HepG2 (cell line): ENCODE measurements around the gene CALU. TPM values are rescaled to one million over a fixed set of nuclear protein-coding genes. Genes with fewer than 3 reads are reported as not detected.

Experiments used
- ATAC-seq: fragments of 200-7000 bp; cut with Tn5 transposase; 3 replicates; pipeline ENCODE4 v1.9.1; 2020; ENCODE audit warnings: mild to moderate bottlenecking, moderate library complexity
- BruUV-seq: library from RNA; stranded (reverse); fragments of 400-500 nt; replicated peaks from 2 replicates; lab custom pipeline; 2021; lab: Mats Ljungman, UMichigan
- CTCF ChIA-PET: fragments of 300-600 bp; formaldehyde crosslinking; extraction: SDS; loops from one replicate; lab custom pipeline; 2021; ENCODE audit warnings: low total read pairs, inconsistent platforms, low intra/inter-chr PET ratio; lab: Yijun Ruan, JAX
- POLR2A ChIA-PET: fragments of 350-600 bp; sonication (Branson Sonifier 250); formaldehyde crosslinking; loops from one replicate; lab custom pipeline; 2020; ENCODE audit warnings: antibody characterized with exemption, inconsistent platforms; lab: Yijun Ruan, JAX
- DNase-seq: peaks from one replicate; pipeline ENCODE4 v3.0.0-alpha.2; 2015; ENCODE audit warnings: low spot score
- FAIRE-seq: peaks from 3 replicates; lab custom pipeline; 2011; peaks lifted over from hg19 to GRCh38; lab: Jason Lieb, UNC
- H2AFZ ChIP-seq: one replicate; pipeline ENCODE4 v1.6.1; 2011; ENCODE audit warnings: low read length, inconsistent platforms
- H3K27ac ChIP-seq: fragments of 300-600 bp; 3 replicates; pipeline ENCODE4 v1.8.0; 2011; ENCODE audit warnings: mixed run types, mild to moderate bottlenecking, mixed read lengths, low read length, inconsistent platforms; ENCODE audit not compliant: insufficient read depth; ENCODE audit errors: extremely low read length
- H3K27me3 ChIP-seq, 2 experiments: fragments of 200-600 bp in 1 of 2; 2 replicates in 1 of 2; 3 replicates in 1 of 2; pipeline versions ENCODE4 v1.6.0 to v1.8.0; 2011; ENCODE audit warnings: low read length in 2 of 2, mild to moderate bottlenecking in 2 of 2, moderate library complexity in 2 of 2, inconsistent platforms in 1 of 2; ENCODE audit not compliant: insufficient read depth in 2 of 2, control insufficient read depth in 1 of 2
- H3K36me3 ChIP-seq, 2 experiments: fragments of 200-600 bp in 1 of 2; replicated peaks in 1 of 2; 2 replicates in 1 of 2; 3 replicates in 1 of 2; pipeline versions ENCODE4 v1.5.1 to v1.8.0; 2011; ENCODE audit warnings: low read length in 2 of 2, inconsistent platforms in 1 of 2; ENCODE audit not compliant: insufficient read depth in 2 of 2, control insufficient read depth in 1 of 2
- H3K4me1 ChIP-seq: 2 replicates; pipeline ENCODE4 v1.5.1; 2012; ENCODE audit warnings: low read length, inconsistent platforms; ENCODE audit not compliant: insufficient read depth
- H3K4me2 ChIP-seq: 2 replicates; pipeline ENCODE4 v1.6.0; 2011; ENCODE audit warnings: low read depth, low read length, inconsistent platforms
- H3K4me3 ChIP-seq, 3 experiments: fragments of 200-600 bp in 1 of 3; sonication (generic), shearing (Covaris generic) in 1 of 3; replicated peaks in 1 of 3; 2 replicates each; pipeline ENCODE4 v1.5.1; 2011 to 2016; ENCODE audit warnings: low read length in 3 of 3, inconsistent platforms in 2 of 3, low read depth in 2 of 3, mild to moderate bottlenecking in 2 of 3, control low read depth in 1 of 3, mixed read lengths in 1 of 3; ENCODE audit not compliant: insufficient read depth in 1 of 3
- H3K79me2 ChIP-seq: one replicate; pipeline ENCODE4 v1.6.1; 2011; ENCODE audit warnings: low read length, inconsistent platforms; ENCODE audit not compliant: insufficient read depth
- H3K9ac ChIP-seq: 2 replicates; pipeline ENCODE4 v1.6.0; 2011; ENCODE audit warnings: mild to moderate bottlenecking, low read depth, low read length, inconsistent platforms; ENCODE audit not compliant: insufficient read depth
- H3K9me3 ChIP-seq: 2 replicates; pipeline ENCODE4 v1.5.1; 2012; ENCODE audit warnings: mild to moderate bottlenecking, low read length
- H4K20me1 ChIP-seq: 2 replicates; pipeline ENCODE4 v1.6.0; 2011; ENCODE audit warnings: inconsistent platforms, mild to moderate bottlenecking, low read length, moderate library complexity; ENCODE audit not compliant: insufficient read depth
- AGO1 ChIP-seq: fragments of 200-400 bp; formaldehyde crosslinking; IDR thresholded peaks from 2 replicates; pipeline ENCODE4 v1.6.1; 2017; ENCODE audit warnings: mild to moderate bottlenecking, low read depth, low read length, moderate library complexity; ENCODE audit not compliant: poor library complexity, severe bottlenecking
- HMG20B ChIP-seq: conservative IDR thresholded peaks from 2 replicates; pipeline ENCODE4 v1.6.1; 2016; ENCODE audit warnings: missing genetic modification reagents, missing compliant biosample characterization
- POLR2AphosphoS2 ChIP-seq: IDR thresholded peaks from 2 replicates; pipeline ENCODE4 v1.6.1; 2011; ENCODE audit warnings: low read depth, low read length, improper control_type of control experiment
- SNAI1 ChIP-seq: sonication (generic); formaldehyde crosslinking; IDR thresholded peaks from 2 replicates; pipeline ENCODE4 v1.5.0; 2020; ENCODE audit warnings: mild to moderate bottlenecking, missing genetic modification reagents, borderline replicate concordance
- ZNF143 ChIP-seq: sonication (generic); formaldehyde crosslinking; IDR thresholded peaks from 2 replicates; pipeline ENCODE4 v1.4.0; 2020; ENCODE audit warnings: missing genetic modification reagents
- ZNF572 ChIP-seq: sonication (generic); formaldehyde crosslinking; IDR thresholded peaks from 2 replicates; pipeline ENCODE4 v1.5.1; 2020; ENCODE audit warnings: mild to moderate bottlenecking, missing genetic modification reagents
- ZNF713 ChIP-seq: sonication (generic); formaldehyde crosslinking; IDR thresholded peaks from 2 replicates; pipeline ENCODE4 v1.4.0; 2020; ENCODE audit warnings: mild to moderate bottlenecking, missing genetic modification reagents
- ZNF782 ChIP-seq: sonication (generic); formaldehyde crosslinking; IDR thresholded peaks from 2 replicates; pipeline ENCODE4 v1.4.0; 2020; ENCODE audit warnings: missing genetic modification reagents, mild to moderate bottlenecking, borderline replicate concordance
- WGBS: methylation state at CpG from one replicate; pipeline ENCODE4 v1.1.6; 2017; ENCODE audit warnings: low lambda C conversion rate; 5-methylcytosine and 5-hydroxymethylcytosine counted together
- in situ Hi-C: cut with HindIII; loops from 2 replicates; pipeline ENCODE4 v1.10.0; 2017; ENCODE audit warnings: low pct_unique_long_range_greater_than_20kb; ENCODE audit not compliant: extremely low pct_ligation_motif_present
- intact Hi-C: fragments of 100-400 bp; cut with micrococcal nuclease; formaldehyde crosslinking; loops from one replicate; pipeline ENCODE4 v1.10.0; 2022; ENCODE audit not compliant: unreplicated experiment
- polyA plus RNA-seq, 8 experiments: library from polyadenylated mRNA; depleted of rRNA in 3 of 8; stranded (reverse) in 7 of 8; unstranded in 1 of 8; fragments of >200 nt; fragmentation: Illumina TruSeq in 4 of 8; extraction: Trizol in 4 of 8; gene quantifications; 2 replicates each; pipeline versions ENCODE4 v1.2.1 to v1.2.3, GENCODE V29; 2011 to 2016; ENCODE audit warnings: low read depth in 4 of 8, missing spikeins in 1 of 8, mixed read lengths in 1 of 8; ENCODE audit not compliant: insufficient read depth in 1 of 8
- total RNA-seq, 5 experiments: library from RNA; depleted of rRNA; stranded (reverse); fragments of >200 nt; fragmentation: Illumina TruSeq; extraction: Trizol; gene quantifications; 2 replicates each; pipeline ENCODE4 v1.2.3, GENCODE V29; 2016; ENCODE audit warnings: low read depth in 1 of 5
- TF ChIP-seq, protein P1 (sequence below): sonication (generic); formaldehyde crosslinking; IDR thresholded peaks from 2 replicates; pipeline ENCODE4 v1.5.0; 2020; ENCODE audit warnings: missing genetic modification reagents
- TF ChIP-seq, protein P2 (sequence below): sonication (generic); formaldehyde crosslinking; IDR thresholded peaks from 2 replicates; pipeline ENCODE4 v1.5.1; 2020; ENCODE audit warnings: mild to moderate bottlenecking, missing genetic modification reagents
- TF ChIP-seq, protein P3 (sequence below): sonication (generic); formaldehyde crosslinking; IDR thresholded peaks from 2 replicates; pipeline ENCODE4 v1.5.0; 2020; ENCODE audit warnings: missing genetic modification reagents

CALU gene
- total and polyA plus RNA-seq, 2 of the 13 experiments (the other 11 are each of a cell fraction or from before 2014, with no cell fraction given), result 198 to 252 TPM

DNA sequence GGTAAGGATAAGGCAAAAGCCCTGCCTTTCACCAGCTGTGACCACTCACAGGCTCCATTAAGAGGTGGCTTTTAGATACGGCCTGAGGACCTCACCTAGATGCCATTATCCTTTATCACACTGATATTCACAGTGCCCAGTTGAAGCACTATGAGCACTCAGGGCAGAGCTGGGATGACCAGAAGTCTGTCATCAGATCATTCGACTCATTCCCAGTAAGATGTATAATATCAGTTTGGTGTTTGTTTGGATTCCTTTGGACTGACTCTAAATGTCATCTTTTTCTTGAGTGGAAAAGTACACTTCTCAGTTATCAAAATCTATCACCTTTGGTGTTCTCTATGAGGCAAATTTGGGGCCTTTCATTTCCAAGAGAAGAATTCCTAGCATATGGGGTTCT is 71.3 kb downstream of the CALU start:
- Histone ChIP-seq H3K9me3 (no peaks in the 10 kb centered on the region), H3K4me1 (no peaks in the 10 kb centered on the region), H3K36me3 (no peaks in the 10 kb centered on the region), H3K4me2 (no peak overlapping the region), H3K27me3 (peaks cover 2 to 43% of the 10 kb centered on the region in 2 experiments; a peak in 3 of 5 replicates), H3K9ac (no peak overlapping the region), H2AFZ (no peak overlapping the region), H3K27ac (no peak overlapping the region), H4K20me1 (no peaks in the 10 kb centered on the region; the same call in 1 of the 2 replicates), H3K4me3 (no peak overlapping the region), H3K79me2 (no peaks in the 10 kb centered on the region)
- intact Hi-C loops, result no loop called here
- ATAC-seq (no peak), FAIRE-seq (no peak), DNase-seq (no peak)
- ChIA-PET CTCF (no interaction called here), POLR2A (no interaction called here)
- no TSS peak for BruUV-seq
- in situ Hi-C loops, result no loop called here
- 31% methylated on average over 2 of the region's 2 CpGs for WGBS
- TF ChIP-seq, protein P1, sequence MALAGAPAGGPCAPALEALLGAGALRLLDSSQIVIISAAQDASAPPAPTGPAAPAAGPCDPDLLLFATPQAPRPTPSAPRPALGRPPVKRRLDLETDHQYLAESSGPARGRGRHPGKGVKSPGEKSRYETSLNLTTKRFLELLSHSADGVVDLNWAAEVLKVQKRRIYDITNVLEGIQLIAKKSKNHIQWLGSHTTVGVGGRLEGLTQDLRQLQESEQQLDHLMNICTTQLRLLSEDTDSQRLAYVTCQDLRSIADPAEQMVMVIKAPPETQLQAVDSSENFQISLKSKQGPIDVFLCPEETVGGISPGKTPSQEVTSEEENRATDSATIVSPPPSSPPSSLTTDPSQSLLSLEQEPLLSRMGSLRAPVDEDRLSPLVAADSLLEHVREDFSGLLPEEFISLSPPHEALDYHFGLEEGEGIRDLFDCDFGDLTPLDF (CRISPR knock-in tag), result no peak
- TF ChIP-seq, protein P2, sequence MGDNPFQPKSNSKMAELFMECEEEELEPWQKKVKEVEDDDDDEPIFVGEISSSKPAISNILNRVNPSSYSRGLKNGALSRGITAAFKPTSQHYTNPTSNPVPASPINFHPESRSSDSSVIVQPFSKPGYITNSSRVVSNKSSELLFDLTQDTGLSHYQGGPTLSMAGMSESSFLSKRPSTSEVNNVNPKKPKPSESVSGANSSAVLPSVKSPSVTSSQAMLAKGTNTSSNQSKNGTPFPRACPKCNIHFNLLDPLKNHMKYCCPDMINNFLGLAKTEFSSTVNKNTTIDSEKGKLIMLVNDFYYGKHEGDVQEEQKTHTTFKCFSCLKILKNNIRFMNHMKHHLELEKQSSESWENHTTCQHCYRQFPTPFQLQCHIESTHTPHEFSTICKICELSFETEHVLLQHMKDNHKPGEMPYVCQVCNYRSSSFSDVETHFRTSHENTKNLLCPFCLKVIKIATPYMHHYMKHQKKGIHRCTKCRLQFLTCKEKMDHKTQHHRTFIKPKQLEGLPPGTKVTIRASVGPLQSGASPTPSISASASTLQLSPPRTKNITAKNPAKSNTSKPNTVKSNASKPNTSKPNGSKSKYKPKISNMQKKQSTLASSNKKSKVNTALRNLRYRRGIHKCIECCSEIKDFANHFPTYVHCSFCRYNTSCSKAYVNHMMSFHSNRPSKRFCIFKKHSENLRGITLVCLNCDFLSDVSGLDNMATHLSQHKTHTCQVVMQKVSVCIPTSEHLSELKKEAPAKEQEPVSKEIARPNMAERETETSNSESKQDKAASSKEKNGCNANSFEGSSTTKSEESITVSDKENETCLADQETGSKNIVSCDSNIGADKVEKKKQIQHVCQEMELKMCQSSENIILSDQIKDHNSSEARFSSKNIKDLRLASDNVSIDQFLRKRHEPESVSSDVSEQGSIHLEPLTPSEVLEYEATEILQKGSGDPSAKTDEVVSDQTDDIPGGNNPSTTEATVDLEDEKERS, result no peak
- no peak for TF ChIP-seq SNAI1 (CRISPR knock-in tag)
- TF ChIP-seq HMG20B (CRISPR knock-in tag), result no peak
- TF ChIP-seq, protein P3, sequence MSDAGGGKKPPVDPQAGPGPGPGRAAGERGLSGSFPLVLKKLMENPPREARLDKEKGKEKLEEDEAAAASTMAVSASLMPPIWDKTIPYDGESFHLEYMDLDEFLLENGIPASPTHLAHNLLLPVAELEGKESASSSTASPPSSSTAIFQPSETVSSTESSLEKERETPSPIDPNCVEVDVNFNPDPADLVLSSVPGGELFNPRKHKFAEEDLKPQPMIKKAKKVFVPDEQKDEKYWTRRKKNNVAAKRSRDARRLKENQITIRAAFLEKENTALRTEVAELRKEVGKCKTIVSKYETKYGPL (CRISPR knock-in tag), result no peak
- no peak for TF ChIP-seq POLR2AphosphoS2
- no peak for TF ChIP-seq ZNF143 (CRISPR knock-in tag)
- TF ChIP-seq AGO1, result no peak
- no peak for TF ChIP-seq ZNF782 (CRISPR knock-in tag)
- TF ChIP-seq ZNF713, result no peak
- no peak for TF ChIP-seq ZNF572 (CRISPR knock-in tag)
